Neural cell (in vitro differentiated cells): ENCODE measurements around the gene OR52E1. TPM values are rescaled to one million over a fixed set of nuclear protein-coding genes. Genes with fewer than 3 reads are reported as not detected.

ENCODE experiments used
- polyA plus RNA-seq: library from polyadenylated mRNA; depleted of rRNA; stranded (reverse); fragments of >200 nt; gene quantifications from 2 replicates; pipeline ENCODE4 v1.2.3, GENCODE V29; 2014

OR52E1 gene
- polyA plus RNA-seq, 1 donor from 2014 or later: not detected

Other genes starting within 250 kb of the OR52E1 start
- not detected in 2 replicates for gene OR51F2, start 248.3 kb upstream of the OR52E1 start, polyA plus RNA-seq
- not detected in 2 replicates for gene OR51S1, start 220.4 kb upstream of the OR52E1 start, polyA plus RNA-seq
- gene OR51T1, start 187.7 kb upstream of the OR52E1 start, polyA plus RNA-seq: not detected in 2 replicates
- not detected in 2 replicates for gene OR51A7, start 165.8 kb upstream of the OR52E1 start, polyA plus RNA-seq
- gene OR51G2, start 150.2 kb upstream of the OR52E1 start, polyA plus RNA-seq: not detected in 2 replicates
- gene OR51G1, start 145.2 kb upstream of the OR52E1 start, polyA plus RNA-seq: not detected in 2 replicates
- gene OR51A4, start 122.0 kb upstream of the OR52E1 start, polyA plus RNA-seq: not detected in 2 replicates
- not detected in 2 replicates for gene OR51A2, start 113.9 kb upstream of the OR52E1 start, polyA plus RNA-seq
- not detected in 2 replicates for gene OR51L1, start 74.7 kb upstream of the OR52E1 start, polyA plus RNA-seq
- gene OR52J3, start 23.0 kb upstream of the OR52E1 start, polyA plus RNA-seq: not detected in 2 replicates
- not detected in 2 replicates for gene OR52E2, start 9.9 kb upstream of the OR52E1 start, polyA plus RNA-seq
- gene OR52A5, start 68.8 kb downstream of the OR52E1 start, polyA plus RNA-seq: not detected in 2 replicates
- gene OR52A1, start 85.2 kb downstream of the OR52E1 start, polyA plus RNA-seq: not detected in 2 replicates
- gene OR51V1, start 131.1 kb downstream of the OR52E1 start, polyA plus RNA-seq: not detected in 2 replicates
- gene HBB, start 157.5 kb downstream of the OR52E1 start, polyA plus RNA-seq: not detected in 2 replicates
- gene HBD, start 164.9 kb downstream of the OR52E1 start, polyA plus RNA-seq: not detected in 2 replicates
- gene HBG1, start 180.3 kb downstream of the OR52E1 start, polyA plus RNA-seq: not detected in 2 replicates
- gene HBG2, start 185.2 kb downstream of the OR52E1 start, polyA plus RNA-seq: 1.2 TPM in 1 of 2 replicates, not detected in the other
- not detected in 2 replicates for gene HBE1, start 200.4 kb downstream of the OR52E1 start, polyA plus RNA-seq
- gene OR51B4, start 232.4 kb downstream of the OR52E1 start, polyA plus RNA-seq: not detected in 2 replicates